ENCODE results near the gene LRFN3.

- TF ChIP-seq CTCF (IDR thresholded peaks at IDR 0.05; ENCODE audit: borderline replicate concordance, extremely low read depth, low read length, poor library complexity, severe bottlenecking) (no peak), EZH2 (IDR thresholded peaks at IDR 0.05; ENCODE audit: borderline replicate concordance, low read depth, low read length, severe bottlenecking) (no peak)
These were observed 54.9 kb downstream of the LRFN3 start for GRCh38 chr19:35990771-35991730.

Data from DND-41 (cell line).